Chondrocyte (in vitro differentiated cells): ENCODE data around the gene TNNT2. TPM values are rescaled to one million over a fixed set of nuclear protein-coding genes. Genes with fewer than 3 reads are reported as not detected.

Experiments used
- DNase-seq: peaks from one replicate; pipeline ENCODE4 v3.0.0; 2021; ENCODE audit warnings: mixed read lengths, low spot score
- H3K27ac Mint-ChIP-seq: one replicate; pipeline ENCODE4 v1.8.0; 2021; ENCODE audit warnings: mild to moderate bottlenecking, moderate library complexity, mixed read lengths; ENCODE audit not compliant: unreplicated experiment
- H3K27me3 Mint-ChIP-seq: 2 replicates; pipeline ENCODE4 v1.8.0; 2021; ENCODE audit warnings: low read depth, mixed read lengths
- H3K36me3 Mint-ChIP-seq: 2 replicates; pipeline ENCODE4 v1.8.0; 2021; ENCODE audit warnings: low read depth, mixed read lengths
- H3K4me1 Mint-ChIP-seq: 2 replicates; pipeline ENCODE4 v1.8.0; 2021; ENCODE audit warnings: low read depth, mild to moderate bottlenecking, mixed read lengths
- H3K4me3 Mint-ChIP-seq: one replicate; pipeline ENCODE4 v1.8.0; 2021; ENCODE audit warnings: mild to moderate bottlenecking, moderate library complexity, mixed read lengths; ENCODE audit not compliant: unreplicated experiment
- H3K9me3 Mint-ChIP-seq: 2 replicates; pipeline ENCODE4 v1.8.0; 2021; ENCODE audit warnings: low read depth, mixed read lengths
- total RNA-seq: library from RNA; stranded (reverse); gene quantifications from 3 replicates; pipeline ENCODE4 v1.2.1, GENCODE V29; 2021
- TF ChIP-seq, protein P1 (sequence below): fragments of 200-600 bp; sonication (generic); IDR thresholded peaks from 2 replicates; pipeline ENCODE4 v1.5.0; 2021; ENCODE audit warnings: antibody characterized with exemption, mild to moderate bottlenecking, moderate library complexity

Gene TNNT2
- total RNA-seq, 1 donor from 2014 or later, result 21.6 TPM

DNA sequence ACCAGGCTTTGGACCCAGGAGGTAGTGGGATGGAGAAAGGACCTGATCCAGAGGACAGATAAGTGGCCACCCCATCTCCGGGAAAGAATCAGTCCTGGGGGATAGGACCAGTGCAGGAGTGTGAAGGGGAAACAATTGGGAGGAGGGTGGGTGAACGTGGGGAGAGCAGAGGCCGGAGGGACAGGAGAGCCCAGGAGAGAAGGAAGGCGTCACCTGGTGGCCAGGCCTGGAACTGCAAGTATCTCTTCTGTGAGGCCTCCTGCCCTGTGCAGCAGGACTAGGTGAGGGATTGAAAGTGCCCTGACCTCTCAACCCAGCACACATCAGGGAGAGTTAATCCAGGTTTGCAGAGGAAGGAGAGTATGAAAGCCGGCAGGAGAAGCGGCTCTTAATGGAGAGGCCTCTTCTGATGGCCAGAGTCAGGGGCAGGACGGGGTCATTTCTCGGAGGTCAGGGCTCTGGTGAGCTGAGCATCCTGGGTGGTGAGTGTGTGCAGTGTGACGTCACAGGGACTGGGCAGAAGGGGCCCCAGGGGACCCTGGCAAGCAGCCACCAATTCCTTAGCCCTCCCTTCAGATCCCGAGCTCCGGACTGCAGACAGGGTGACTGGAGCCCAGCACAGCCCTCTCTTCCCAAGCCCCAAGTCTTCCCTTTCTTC, 30.8 kb upstream of the TNNT2 start:
- H3K4me3 Mint-ChIP-seq, result no peak overlapping the region
- no peak for DNase-seq
- peak overlapping the region; percentile 64 for H3K27ac Mint-ChIP-seq
- TF ChIP-seq, protein P1, sequence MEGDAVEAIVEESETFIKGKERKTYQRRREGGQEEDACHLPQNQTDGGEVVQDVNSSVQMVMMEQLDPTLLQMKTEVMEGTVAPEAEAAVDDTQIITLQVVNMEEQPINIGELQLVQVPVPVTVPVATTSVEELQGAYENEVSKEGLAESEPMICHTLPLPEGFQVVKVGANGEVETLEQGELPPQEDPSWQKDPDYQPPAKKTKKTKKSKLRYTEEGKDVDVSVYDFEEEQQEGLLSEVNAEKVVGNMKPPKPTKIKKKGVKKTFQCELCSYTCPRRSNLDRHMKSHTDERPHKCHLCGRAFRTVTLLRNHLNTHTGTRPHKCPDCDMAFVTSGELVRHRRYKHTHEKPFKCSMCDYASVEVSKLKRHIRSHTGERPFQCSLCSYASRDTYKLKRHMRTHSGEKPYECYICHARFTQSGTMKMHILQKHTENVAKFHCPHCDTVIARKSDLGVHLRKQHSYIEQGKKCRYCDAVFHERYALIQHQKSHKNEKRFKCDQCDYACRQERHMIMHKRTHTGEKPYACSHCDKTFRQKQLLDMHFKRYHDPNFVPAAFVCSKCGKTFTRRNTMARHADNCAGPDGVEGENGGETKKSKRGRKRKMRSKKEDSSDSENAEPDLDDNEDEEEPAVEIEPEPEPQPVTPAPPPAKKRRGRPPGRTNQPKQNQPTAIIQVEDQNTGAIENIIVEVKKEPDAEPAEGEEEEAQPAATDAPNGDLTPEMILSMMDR, result peak; percentile 89
- H3K27me3 Mint-ChIP-seq, result peaks cover 7% of the 10 kb centered on the region
- no peaks in the 10 kb centered on the region for H3K9me3 Mint-ChIP-seq
- peaks cover 8% of the 10 kb centered on the region for H3K36me3 Mint-ChIP-seq
- no peaks in the 10 kb centered on the region for H3K4me1 Mint-ChIP-seq

DNA sequence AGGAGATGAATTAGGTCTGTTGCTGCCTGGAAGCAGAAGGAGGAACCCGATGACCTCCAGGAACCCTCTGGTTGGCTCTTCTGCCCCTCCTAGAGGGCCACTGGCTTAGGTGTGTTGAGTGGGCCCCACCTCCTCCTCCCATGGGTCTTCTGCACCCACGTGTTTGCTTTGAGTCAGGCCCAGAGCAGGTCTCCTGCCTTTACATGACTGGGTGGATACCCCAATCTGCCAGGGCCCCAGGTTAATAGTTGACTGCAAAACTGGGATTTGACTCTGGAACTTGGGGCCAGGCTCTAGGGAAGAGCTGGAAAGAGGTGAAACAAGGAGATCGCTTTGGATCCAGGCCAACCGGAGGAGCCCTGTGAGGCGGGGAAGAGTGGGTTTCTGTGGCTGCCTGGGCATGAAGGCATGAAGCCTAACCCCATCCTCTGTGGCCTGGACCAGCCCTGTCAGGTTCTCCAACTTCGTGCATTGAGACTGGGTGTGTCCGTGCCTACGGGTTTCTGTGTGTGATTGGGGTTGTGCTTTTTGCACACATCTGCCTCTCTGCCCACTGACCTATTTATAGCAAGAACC, 29.4 kb upstream of the TNNT2 start:
- TF ChIP-seq, protein P1, result no peak
- peaks cover 7% of the 10 kb centered on the region for H3K27me3 Mint-ChIP-seq
- no peaks in the 10 kb centered on the region for H3K4me1 Mint-ChIP-seq
- H3K4me3 Mint-ChIP-seq, result no peak overlapping the region
- no peak overlapping the region for H3K27ac Mint-ChIP-seq
- DNase-seq, result no peak
- H3K9me3 Mint-ChIP-seq, result no peaks in the 10 kb centered on the region
- peaks cover 8% of the 10 kb centered on the region for H3K36me3 Mint-ChIP-seq

DNA sequence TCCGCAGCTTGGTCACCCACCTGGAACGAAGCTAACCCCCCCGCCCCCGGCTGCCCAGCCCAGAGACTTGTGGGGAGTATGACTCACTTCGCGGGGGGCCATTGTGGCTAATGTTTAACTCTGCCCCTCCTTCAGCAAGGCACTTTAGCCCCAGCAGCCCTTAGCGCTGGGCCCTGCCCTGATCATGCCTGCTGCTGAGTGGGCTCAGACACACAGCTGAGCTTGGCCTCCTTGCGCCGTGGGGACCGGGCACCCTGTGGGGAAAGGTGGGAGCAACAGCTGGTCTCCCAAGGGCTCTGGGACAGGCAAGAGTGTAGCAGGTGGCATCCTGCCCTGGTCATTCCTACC, 28.0 kb upstream of the TNNT2 start:
- Mint-ChIP-seq H3K27ac (no peak overlapping the region), H3K4me1 (no peaks in the 10 kb centered on the region), H3K4me3 (no peak overlapping the region), H3K9me3 (no peaks in the 10 kb centered on the region), H3K36me3 (peaks cover 3% of the 10 kb centered on the region), H3K27me3 (peaks cover 5% of the 10 kb centered on the region)
- DNase-seq, result no peak
- TF ChIP-seq, protein P1, result no peak

DNA sequence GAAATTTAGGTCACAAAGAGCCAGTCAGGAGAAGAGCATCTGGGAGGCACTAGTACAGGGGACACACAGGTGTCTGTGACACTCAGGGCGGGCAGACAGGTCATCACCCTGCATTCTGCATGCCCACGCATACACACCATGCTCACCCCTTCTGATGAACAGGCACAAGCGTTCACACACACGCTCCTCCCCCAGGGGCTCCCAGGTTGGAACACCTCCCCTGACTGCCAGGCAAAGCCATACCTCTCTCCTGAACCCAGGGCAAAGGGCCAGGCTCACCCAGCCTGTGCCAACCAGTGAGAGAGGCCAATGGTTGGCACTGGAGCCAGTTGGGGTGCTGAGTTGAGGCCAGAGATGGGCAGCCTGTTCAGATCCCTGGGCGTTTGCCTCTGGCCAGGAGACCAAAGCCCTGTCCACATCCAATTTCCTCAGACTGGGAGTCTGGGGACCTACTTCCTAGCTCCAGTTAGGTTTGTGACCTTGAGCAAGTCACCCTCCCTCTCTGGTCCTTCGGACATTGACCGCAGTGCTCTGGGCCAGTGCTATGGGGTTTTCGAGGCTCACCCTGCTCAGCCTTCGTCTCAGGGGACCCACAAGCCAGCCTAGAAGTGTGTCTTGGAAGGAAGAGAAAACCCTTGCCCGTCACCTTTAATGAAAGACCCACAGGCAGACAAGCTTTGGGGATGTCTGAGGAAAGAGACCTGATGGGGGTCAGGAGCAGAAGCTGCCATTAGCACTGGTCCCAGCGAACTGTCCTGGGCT, 27.4 kb upstream of the TNNT2 start:
- H3K4me1 Mint-ChIP-seq, result no peaks in the 10 kb centered on the region
- no peak overlapping the region for H3K27ac Mint-ChIP-seq
- no peak overlapping the region for H3K4me3 Mint-ChIP-seq
- TF ChIP-seq, protein P1, result no peak
- H3K9me3 Mint-ChIP-seq, result no peaks in the 10 kb centered on the region
- H3K36me3 Mint-ChIP-seq, result peaks cover 3% of the 10 kb centered on the region
- peaks cover 8% of the 10 kb centered on the region for H3K27me3 Mint-ChIP-seq
- no peak for DNase-seq

DNA sequence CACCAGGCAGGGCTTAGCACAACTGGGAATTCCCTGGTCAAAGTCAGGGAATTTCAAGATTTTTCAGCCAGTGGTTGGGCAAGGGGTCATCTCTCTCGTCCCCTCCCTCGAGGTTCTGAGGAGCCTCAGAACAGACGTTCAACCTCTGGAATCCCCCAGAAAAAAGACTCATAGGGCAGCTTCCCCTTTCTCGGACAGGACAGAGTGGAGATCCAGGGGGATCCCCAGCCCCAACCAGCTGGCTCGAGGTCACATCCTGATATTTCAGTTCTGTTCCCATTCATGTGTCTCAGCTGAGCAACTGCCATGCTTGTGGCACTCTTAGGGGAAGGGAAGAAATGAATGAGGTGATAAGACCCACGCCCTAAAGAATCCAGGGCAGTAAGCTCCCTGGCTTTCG, 26.6 kb upstream of the TNNT2 start:
- no peak for DNase-seq
- TF ChIP-seq, protein P1, result no peak
- H3K27ac Mint-ChIP-seq, result no peak overlapping the region
- no peaks in the 10 kb centered on the region for H3K36me3 Mint-ChIP-seq
- no peaks in the 10 kb centered on the region for H3K4me1 Mint-ChIP-seq
- H3K4me3 Mint-ChIP-seq, result no peak overlapping the region
- H3K27me3 Mint-ChIP-seq, result peaks cover 12% of the 10 kb centered on the region
- no peaks in the 10 kb centered on the region for H3K9me3 Mint-ChIP-seq
